ENCODE data around the gene TOX3. TPM values are rescaled to one million over a fixed set of nuclear protein-coding genes. Genes with fewer than 3 reads are reported as not detected.

The TOX3 gene
- total RNA-seq, 4 donors from 2014 or later = 1.7 TPM; not detected in 3

- H3K4me3 ChIP-seq = no peak overlapping the region
- H3K36me3 ChIP-seq = no peaks in the 10 kb centered on the region
- no peak for DNase-seq (ENCODE audit: low spot score in 2 of 2)
- no peak overlapping the region for H3K27ac ChIP-seq
- no peaks in the 10 kb centered on the region for H3K4me1 ChIP-seq
- WGBS, 2 donors = 32 to 37% methylated on average over 3 of the region's 3 CpGs
- no peaks in the 10 kb centered on the region for H3K9me3 ChIP-seq
- no peaks in the 10 kb centered on the region for H3K27me3 ChIP-seq
- TF ChIP-seq POLR2A (IDR thresholded peaks at IDR 0.05) = no peak
- no peak for TF ChIP-seq CTCF (IDR thresholded peaks at IDR 0.05)
- no peak for TF ChIP-seq EP300 (IDR thresholded peaks at IDR 0.05)
Measured at GRCh38 chr16:52398491-52398960, 148.4 kb downstream of the TOX3 start.

- 67 to 85% methylated on average over 1 of the region's 1 CpG for WGBS, 2 donors
- Histone ChIP-seq H3K27ac (no peak overlapping the region), H3K27me3 (no peaks in the 10 kb centered on the region), H3K4me1 (no peaks in the 10 kb centered on the region), H3K4me3 (no peak overlapping the region), H3K9me3 (no peaks in the 10 kb centered on the region), H3K36me3 (no peaks in the 10 kb centered on the region)
- no peak for TF ChIP-seq EP300 (IDR thresholded peaks at IDR 0.05)
- TF ChIP-seq POLR2A (IDR thresholded peaks at IDR 0.05) = no peak
- TF ChIP-seq CTCF (IDR thresholded peaks at IDR 0.05) = no peak
- no peak for DNase-seq (ENCODE audit: low spot score in 2 of 2)
Measured at GRCh38 chr16:52398021-52398420, 148.9 kb downstream of the TOX3 start.

GRCh38 chr16:52393448-52393847 lies 153.5 kb downstream of the TOX3 start:
- Histone ChIP-seq H3K4me3 (no peak overlapping the region), H3K27me3 (no peaks in the 10 kb centered on the region), H3K9me3 (no peaks in the 10 kb centered on the region), H3K27ac (no peak overlapping the region), H3K4me1 (no peaks in the 10 kb centered on the region), H3K36me3 (no peaks in the 10 kb centered on the region)
- WGBS, 2 donors = 87 to 90% methylated on average over 3 of the region's 3 CpGs
- no peak for TF ChIP-seq POLR2A (IDR thresholded peaks at IDR 0.05)
- no peak for DNase-seq (ENCODE audit: low spot score in 2 of 2)

- H3K27ac ChIP-seq = no peak overlapping the region
- no peaks in the 10 kb centered on the region for H3K27me3 ChIP-seq
- no peak for DNase-seq (ENCODE audit: low spot score in 2 of 2)
- H3K9me3 ChIP-seq = no peaks in the 10 kb centered on the region
- no peak overlapping the region for H3K4me3 ChIP-seq
- no peaks in the 10 kb centered on the region for H3K36me3 ChIP-seq
- no peaks in the 10 kb centered on the region for H3K4me1 ChIP-seq
- TF ChIP-seq EP300 (IDR thresholded peaks at IDR 0.05) (no peak), CTCF (IDR thresholded peaks at IDR 0.05) (no peak), POLR2A (IDR thresholded peaks at IDR 0.05) (no peak)
- 76 to 82% methylated on average over 1 of the region's 1 CpG for WGBS, 2 donors
Measured at GRCh38 chr16:52389045-52389444, 157.9 kb downstream of the TOX3 start.
